NCI-H1436 (cell line): ENCODE measurements around the gene BCL2L13.

ENCODE experiments used
- DNase-seq: peaks from one replicate; lab custom pipeline; 2025; lab: John Stamatoyannopoulos, UW

Gene BCL2L13

DNA sequence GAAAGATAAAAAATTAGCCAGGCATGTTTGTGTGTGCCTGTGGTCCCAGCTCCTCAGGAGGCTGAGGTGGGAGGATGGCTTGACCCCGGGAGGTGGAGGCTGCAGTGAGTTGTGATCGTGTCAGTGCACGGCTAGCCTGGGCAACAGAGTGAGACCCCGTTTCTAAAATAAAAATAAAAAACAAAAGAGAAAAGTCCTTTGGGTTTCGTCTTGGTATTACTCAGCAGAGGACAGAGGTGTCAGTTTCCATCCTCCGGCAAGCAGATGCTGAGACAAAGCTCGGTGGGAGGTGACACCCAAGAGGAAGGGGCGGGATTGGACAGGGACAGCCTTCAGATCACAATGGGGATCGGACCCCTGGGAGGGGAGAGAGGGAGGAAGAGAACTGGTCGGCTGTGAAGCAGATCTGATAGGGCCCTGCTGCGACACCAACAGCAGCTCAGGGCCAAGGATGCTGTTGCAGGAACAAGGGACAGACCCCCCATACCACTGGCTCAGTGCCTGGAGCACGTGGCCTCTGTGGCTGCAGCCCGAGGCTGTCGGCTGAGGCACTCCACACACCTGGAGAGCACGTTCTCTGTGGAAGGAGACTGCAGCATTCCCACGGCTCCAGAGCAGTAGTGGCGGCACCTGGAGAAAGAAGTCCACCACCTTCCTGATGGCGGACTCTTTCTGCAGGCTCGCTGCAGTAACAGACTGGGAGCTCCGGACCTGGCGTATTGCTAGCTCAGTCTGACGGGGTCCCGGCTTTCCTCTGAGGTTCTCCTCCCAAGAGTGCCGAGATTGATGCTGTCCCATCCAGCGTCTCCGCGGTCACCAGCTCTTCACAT, 140.9 kb downstream of the BCL2L13 start:
- DNase-seq, result peak; percentile 70

DNA sequence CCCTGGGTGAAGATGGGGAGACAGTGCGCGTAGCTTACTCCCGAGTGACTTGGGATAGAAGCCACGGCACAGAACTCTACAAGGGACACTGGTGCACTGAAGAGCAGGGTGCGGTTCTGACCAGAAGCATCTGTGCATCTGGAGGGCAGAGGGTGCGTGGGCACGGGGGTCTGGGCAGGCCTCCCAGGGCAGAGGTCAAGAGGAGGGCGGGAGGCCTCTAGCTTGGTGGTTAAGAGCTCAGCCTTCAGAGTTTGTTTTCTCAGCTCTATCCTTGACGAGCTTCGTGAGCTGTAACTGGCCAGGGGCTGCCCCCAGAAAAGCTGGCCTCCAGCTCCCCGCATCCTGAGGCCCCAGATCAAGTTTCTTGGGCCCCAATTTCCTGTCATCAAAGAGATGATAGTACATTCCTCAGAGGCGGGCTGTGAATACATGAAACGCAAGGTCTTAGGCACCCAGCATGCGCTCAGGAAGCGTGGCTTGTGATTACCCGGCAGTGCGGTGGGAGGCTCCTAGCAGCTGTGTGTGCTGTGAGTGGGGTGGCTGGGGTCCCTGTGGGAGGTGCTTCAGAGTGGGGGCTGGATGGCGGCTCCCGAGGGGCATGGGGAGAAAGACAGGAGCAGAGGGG, 141.7 kb downstream of the BCL2L13 start:
- DNase-seq, result no peak
